NCI-H524 (cell line): Measurements from ENCODE around the gene TNFRSF21.
"Not testable (repeated sequence)": the region's sequence is repeated elsewhere in the genome, so short reads cannot be mapped to it uniquely, and the experiment has no call there.

Source experiments
- DNase-seq, 2 experiments: peaks; one replicate each; lab custom pipeline; 2025; lab: John Stamatoyannopoulos, UW

The TNFRSF21 gene

DNA sequence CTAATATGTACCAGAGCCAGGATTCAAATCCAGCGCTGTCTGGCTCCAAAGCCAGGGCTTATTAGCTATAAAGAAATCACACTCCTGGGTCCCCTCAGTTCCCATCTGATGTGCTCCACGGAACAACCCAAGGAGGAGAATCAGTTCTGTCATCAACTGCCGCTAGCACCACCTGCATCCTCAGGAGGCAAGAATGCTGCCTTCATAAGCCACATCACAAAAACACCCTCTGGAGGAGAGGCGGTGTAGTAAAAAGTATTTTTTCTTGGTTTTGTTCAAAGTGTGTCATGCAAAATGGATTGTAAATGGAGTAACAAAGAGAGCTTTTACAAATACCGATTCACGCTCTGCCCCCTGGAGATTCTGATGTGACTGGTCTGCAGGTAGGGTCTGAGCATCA is 57.1 kb downstream of the TNFRSF21 start:
- DNase-seq = no peak

DNA sequence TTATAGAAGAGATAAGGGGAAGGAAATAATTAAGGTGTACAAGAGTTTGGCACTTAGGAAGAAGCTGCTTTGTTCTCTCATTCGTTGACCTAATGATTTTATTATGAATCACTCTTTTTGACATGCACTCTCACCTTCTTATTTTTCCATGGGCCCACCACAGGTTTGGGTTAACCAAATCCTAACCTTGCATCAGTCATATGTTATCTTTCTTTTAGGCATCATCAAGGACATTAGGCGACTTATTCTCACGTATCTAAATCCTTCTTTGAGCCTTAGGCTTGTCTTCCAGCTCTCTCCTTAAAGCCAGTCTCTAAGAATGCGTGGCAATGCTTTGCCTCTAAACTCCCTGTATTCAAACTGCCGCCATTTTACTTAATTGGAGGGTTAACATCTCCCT is 58.3 kb downstream of the TNFRSF21 start:
- no peak for DNase-seq

GRCh38 chr6:47250302-47250701 is 59.4 kb downstream of the TNFRSF21 start:
- no peak for DNase-seq

- no peak for DNase-seq
These were observed 61.3 kb downstream of the TNFRSF21 start for GRCh38 chr6:47248446-47248845.

DNA sequence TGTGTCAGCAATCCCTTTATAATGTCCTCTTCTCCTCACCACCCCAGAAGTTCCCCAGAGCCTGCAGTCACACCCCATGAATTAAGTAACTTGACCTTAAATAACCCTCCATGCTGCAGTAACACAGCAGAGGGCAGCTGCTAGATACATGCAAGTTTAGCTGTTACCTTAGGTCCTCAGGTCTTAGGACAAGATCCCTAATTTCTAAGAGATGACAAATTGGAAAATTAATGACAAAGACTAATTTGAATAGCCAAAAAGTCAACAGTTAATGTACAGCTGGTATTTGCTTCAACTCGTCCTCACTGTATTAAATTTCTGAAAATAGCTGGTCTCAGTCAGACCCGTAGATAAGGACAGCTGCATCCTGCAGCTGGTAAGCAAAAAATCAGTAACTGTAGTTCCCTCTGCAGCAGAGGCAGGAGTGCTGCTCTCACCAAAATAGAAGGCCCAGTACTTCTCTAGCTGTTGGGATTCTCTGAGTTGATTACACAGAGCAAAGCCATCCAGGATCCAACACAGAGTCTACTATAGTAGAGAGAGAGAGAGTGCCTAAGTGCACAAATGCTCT is 62.4 kb downstream of the TNFRSF21 start:
- DNase-seq = peak in 1 of 2 experiments; percentile 33

GRCh38 chr6:47246551-47246950 is 63.2 kb downstream of the TNFRSF21 start:
- no peak for DNase-seq

GRCh38 chr6:47245745-47246371 is 63.8 kb downstream of the TNFRSF21 start:
- DNase-seq = no peak

- peak; percentile 33 to 82 for DNase-seq
These were observed 67.0 kb downstream of the TNFRSF21 start for GRCh38 chr6:47242483-47243386.

DNA sequence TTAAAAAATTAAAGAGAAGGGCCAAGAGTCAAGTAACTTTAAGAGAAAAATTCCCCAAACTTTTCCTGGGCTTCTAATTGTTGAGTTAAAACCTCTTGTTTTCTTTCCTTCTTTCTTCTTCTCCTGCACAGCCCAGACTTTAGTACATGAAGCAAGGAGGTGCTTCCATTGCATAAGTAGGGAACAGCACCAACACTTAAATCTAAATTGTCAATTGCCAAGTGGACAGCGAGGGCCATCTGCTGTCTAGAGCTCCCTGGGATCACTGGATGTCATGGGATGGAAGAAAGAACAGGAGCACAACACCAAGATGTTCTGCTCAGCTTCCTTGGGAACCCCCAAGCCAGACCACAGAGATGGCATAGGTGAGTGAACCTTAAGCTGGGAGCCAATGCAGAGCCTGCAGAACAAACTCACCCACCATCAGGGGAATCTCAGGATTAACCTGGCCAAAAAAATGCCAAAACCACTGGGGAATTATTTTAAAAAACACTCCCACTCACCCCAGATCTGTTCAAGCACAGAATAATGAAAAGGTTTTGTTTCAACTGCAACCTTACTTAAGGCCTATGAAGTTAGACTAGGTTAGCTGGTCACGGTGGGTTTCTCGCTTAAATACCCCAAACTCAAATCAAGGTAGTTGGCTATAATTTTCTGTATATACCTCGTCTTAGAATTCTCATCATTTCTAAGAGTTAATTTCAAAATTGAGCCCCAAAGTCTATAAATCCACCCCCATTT is 67.8 kb downstream of the TNFRSF21 start:
- peak; percentile 2 to 67 for DNase-seq

- no peak for DNase-seq
These were observed 69.3 kb downstream of the TNFRSF21 start for GRCh38 chr6:47240277-47240890.

GRCh38 chr6:47239546-47239945 is 70.2 kb downstream of the TNFRSF21 start:
- DNase-seq = no peak

- no peak for DNase-seq
These were observed 71.2 kb downstream of the TNFRSF21 start for GRCh38 chr6:47238456-47238995.

DNA sequence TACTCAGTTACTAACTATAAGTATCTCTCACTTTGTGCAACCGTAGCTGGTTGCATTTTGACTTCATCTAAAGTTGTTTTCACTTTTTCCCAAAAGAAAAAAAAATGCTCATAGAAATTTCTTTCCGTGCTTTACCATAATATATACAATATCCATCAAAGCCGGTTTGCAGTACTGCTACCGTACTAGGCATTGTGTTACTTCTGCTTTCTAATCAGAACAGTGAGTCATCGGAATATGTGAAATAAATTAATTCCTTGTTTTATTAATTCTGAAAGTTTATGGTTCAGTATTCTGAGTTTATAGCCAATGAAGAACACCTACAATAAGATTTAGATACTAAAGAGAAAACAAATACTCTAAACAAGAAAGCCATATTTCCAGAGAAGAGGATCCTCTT is 72.5 kb downstream of the TNFRSF21 start:
- DNase-seq = no peak

- DNase-seq = peak; percentile 58 to 88
These were observed 73.5 kb downstream of the TNFRSF21 start for GRCh38 chr6:47235964-47236760.

DNA sequence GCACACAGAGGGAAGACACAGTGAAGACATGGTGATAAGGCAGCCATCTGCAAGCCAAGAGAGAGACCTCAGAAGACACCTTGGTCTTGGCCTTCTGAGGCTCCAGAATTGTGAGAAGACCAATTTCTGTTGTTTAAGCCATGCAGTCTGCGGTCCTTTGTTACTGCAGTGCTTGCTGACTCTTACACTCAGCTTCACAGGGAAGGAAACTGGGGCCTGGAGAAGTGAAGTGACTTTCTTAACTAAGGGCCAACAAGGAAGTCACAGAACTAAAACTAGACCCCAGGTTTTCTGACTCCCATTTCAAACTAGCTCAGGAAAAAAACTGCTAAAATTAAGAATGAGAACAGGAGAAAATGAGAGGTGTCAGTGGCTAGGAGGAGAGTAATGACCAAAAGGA is 74.3 kb downstream of the TNFRSF21 start:
- no peak for DNase-seq

- DNase-seq = no peak
These were observed 75.3 kb downstream of the TNFRSF21 start for GRCh38 chr6:47234266-47234933.

- DNase-seq = no peak
These were observed 78.6 kb downstream of the TNFRSF21 start for GRCh38 chr6:47231151-47231550.

DNA sequence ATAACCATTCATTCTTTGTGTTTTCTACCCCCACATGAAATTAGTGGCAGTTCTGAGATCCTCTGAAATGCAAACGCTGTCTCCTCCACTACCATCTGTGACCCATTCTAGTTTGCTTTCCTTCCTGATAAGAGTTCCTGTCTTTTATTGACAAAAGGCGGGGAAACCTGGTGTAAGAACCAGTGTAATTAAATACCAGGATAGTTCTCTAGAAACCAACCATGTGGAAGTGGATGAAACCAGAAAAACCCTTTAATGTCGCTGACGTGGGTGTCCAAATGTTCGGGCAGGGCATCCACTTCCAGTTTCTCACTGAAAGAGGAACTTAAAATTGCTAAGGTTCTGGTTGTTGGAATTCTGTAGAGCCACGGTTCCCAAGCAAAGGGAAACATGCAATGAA is 79.1 kb downstream of the TNFRSF21 start:
- DNase-seq = no peak

GRCh38 chr6:47229255-47229654 is 80.5 kb downstream of the TNFRSF21 start:
- no peak for DNase-seq

DNA sequence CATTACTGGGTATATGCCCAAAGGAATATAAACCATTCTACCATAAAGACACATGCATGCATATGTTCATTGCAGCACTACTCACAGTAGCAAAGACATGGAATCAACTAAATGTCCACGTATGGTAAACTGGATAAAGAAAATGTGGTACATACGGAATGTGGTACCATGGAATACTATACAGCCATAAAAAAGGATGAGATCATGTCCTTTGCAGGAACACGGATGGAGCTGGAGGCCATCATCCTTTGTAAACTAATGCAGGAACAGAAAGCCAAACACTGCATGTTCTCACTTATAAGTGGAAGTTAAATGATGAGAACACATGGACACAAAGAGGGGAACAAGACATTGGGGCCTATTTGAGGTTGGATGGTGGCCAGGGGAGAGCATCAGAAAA is 81.6 kb downstream of the TNFRSF21 start:
- DNase-seq = not testable (repeated sequence)
